HepG2 (cell line): ENCODE results near the gene RABGEF1. TPM values are rescaled to one million over a fixed set of nuclear protein-coding genes. Genes with fewer than 3 reads are reported as not detected.
"Not testable (repeated sequence)": the region's sequence is repeated elsewhere in the genome, so short reads cannot be mapped to it uniquely, and the experiment has no call there.

Experiments used
- ARID5B ChIP-seq: IDR thresholded peaks from 2 replicates; pipeline ENCODE4 v1.4.0; 2020; ENCODE audit warnings: mild to moderate bottlenecking, missing genetic modification reagents
- FOXA1 ChIP-seq, 2 experiments: fragments of 450-650 bp in 1 of 2; sonication (generic) in 1 of 2; formaldehyde crosslinking in 1 of 2; IDR thresholded peaks; 2 replicates each; pipeline versions ENCODE4 v1.4.0 to v1.6.1; 2016 to 2020; ENCODE audit warnings: missing genetic modification reagents in 1 of 2
- FOXJ3 ChIP-seq: sonication (generic); formaldehyde crosslinking; IDR thresholded peaks from 2 replicates; pipeline ENCODE4 v1.4.0; 2020; ENCODE audit warnings: missing genetic modification reagents, mild to moderate bottlenecking, borderline replicate concordance
- FOXP4 ChIP-seq: sonication (generic); formaldehyde crosslinking; IDR thresholded peaks from 2 replicates; pipeline ENCODE4 v1.4.0; 2020; ENCODE audit warnings: missing genetic modification reagents
- ISL2 ChIP-seq: sonication (generic); formaldehyde crosslinking; IDR thresholded peaks from 2 replicates; pipeline ENCODE4 v1.5.0; 2020; ENCODE audit warnings: missing genetic modification reagents
- KDM6A ChIP-seq: IDR thresholded peaks from 2 replicates; pipeline ENCODE4 v1.6.1; 2016; ENCODE audit warnings: low read depth
- MED1 ChIP-seq: sonication (generic); formaldehyde crosslinking; IDR thresholded peaks from 2 replicates; pipeline ENCODE4 v1.4.0; 2020; ENCODE audit warnings: missing genetic modification reagents
- NCOA2 ChIP-seq: sonication (generic); formaldehyde crosslinking; IDR thresholded peaks from 2 replicates; pipeline ENCODE4 v1.8.0; 2022; ENCODE audit warnings: inconsistent platforms
- NR2C2 ChIP-seq: sonication (generic); formaldehyde crosslinking; IDR thresholded peaks from 2 replicates; pipeline ENCODE4 v1.4.0; 2020; ENCODE audit warnings: missing genetic modification reagents, mild to moderate bottlenecking, moderate library complexity, borderline replicate concordance
- NR2F2 ChIP-seq: IDR thresholded peaks from 2 replicates; pipeline ENCODE4 v1.6.1; 2012; ENCODE audit warnings: low read depth, inconsistent platforms, borderline replicate concordance
- PAXIP1 ChIP-seq: sonication (generic); formaldehyde crosslinking; conservative IDR thresholded peaks from 2 replicates; pipeline ENCODE4 v1.4.0; 2020; ENCODE audit warnings: mild to moderate bottlenecking, missing genetic modification reagents, moderate library complexity
- RARA ChIP-seq: IDR thresholded peaks from 2 replicates; pipeline ENCODE4 v1.6.1; 2016; ENCODE audit warnings: missing genetic modification reagents, missing compliant biosample characterization
- SALL1 ChIP-seq: sonication (generic); formaldehyde crosslinking; IDR thresholded peaks from 2 replicates; pipeline ENCODE4 v1.8.0; 2022; ENCODE audit warnings: mild to moderate bottlenecking, missing genetic modification reagents
- SAP130 ChIP-seq: IDR thresholded peaks from 2 replicates; pipeline ENCODE4 v1.6.1; 2016; ENCODE audit warnings: low read depth
- SOX13 ChIP-seq, 3 experiments: fragments of 450-650 bp in 1 of 3; sonication (generic) in 1 of 3; formaldehyde crosslinking in 1 of 3; IDR thresholded peaks in 2 of 3; conservative IDR thresholded peaks in 1 of 3; 2 replicates each; pipeline versions ENCODE4 v1.5.0 to v1.6.1; 2016 to 2020; ENCODE audit warnings: antibody characterized with exemption in 1 of 3, mild to moderate bottlenecking in 1 of 3, missing compliant biosample characterization in 1 of 3, missing genetic modification reagents in 1 of 3, moderate library complexity in 1 of 3
- SOX6 ChIP-seq, 2 experiments: fragments of 450-650 bp in 1 of 2; sonication (generic) in 1 of 2; formaldehyde crosslinking in 1 of 2; IDR thresholded peaks; 2 replicates each; pipeline versions ENCODE4 v1.4.0 to v1.6.1; 2017 to 2020; ENCODE audit warnings: antibody characterized with exemption in 1 of 2, mild to moderate bottlenecking in 1 of 2, missing genetic modification reagents in 1 of 2
- ZNF652 ChIP-seq: IDR thresholded peaks from 2 replicates; pipeline ENCODE4 v1.6.1; 2016; ENCODE audit warnings: low read depth, borderline replicate concordance
- polyA plus RNA-seq, 8 experiments: library from polyadenylated mRNA; depleted of rRNA in 3 of 8; stranded (reverse) in 7 of 8; unstranded in 1 of 8; fragments of >200 nt; fragmentation: Illumina TruSeq in 4 of 8; extraction: Trizol in 4 of 8; gene quantifications; 2 replicates each; pipeline versions ENCODE4 v1.2.1 to v1.2.3, GENCODE V29; 2011 to 2016; ENCODE audit warnings: low read depth in 4 of 8, missing spikeins in 1 of 8, mixed read lengths in 1 of 8; ENCODE audit not compliant: insufficient read depth in 1 of 8
- total RNA-seq, 5 experiments: library from RNA; depleted of rRNA; stranded (reverse); fragments of >200 nt; fragmentation: Illumina TruSeq; extraction: Trizol; gene quantifications; 2 replicates each; pipeline ENCODE4 v1.2.3, GENCODE V29; 2016; ENCODE audit warnings: low read depth in 1 of 5

Gene RABGEF1
- total and polyA plus RNA-seq, 2 of the 13 experiments (the other 11 are each of a cell fraction or from before 2014, with no cell fraction given), result 22.7 to 35.3 TPM

GRCh38 chr7:66783887-66784595 is 43.5 kb downstream of the RABGEF1 start (continued):
- not testable (repeated sequence) for TF ChIP-seq SOX13, SOX6, FOXA1 (IDR thresholded peaks at IDR 0.05)
- TF ChIP-seq SOX13 (CRISPR knock-in tag; conservative IDR thresholded peaks at IDR 0.05 in 1 of 2, IDR thresholded peaks at IDR 0.05 in 1 of 2), result peak in 1 of 2 experiments; percentile 90; a peak in 2 of 4 replicates
- peak; percentile 74; the same call in 1 of the 2 replicates for TF ChIP-seq ISL2
- TF ChIP-seq MED1 (CRISPR knock-in tag), result peak; percentile 55
- TF ChIP-seq NCOA2 (CRISPR knock-in tag), result peak; percentile 59
- peak; percentile 45; the same call in 1 of the 2 replicates for TF ChIP-seq ZNF652 (CRISPR knock-in tag)
- peak; percentile 81 for TF ChIP-seq SOX6 (CRISPR knock-in tag; IDR thresholded peaks at IDR 0.05)
- TF ChIP-seq ARID5B, result peak; percentile 85
- TF ChIP-seq NR2C2, result 0 out of 2 replicates have a peak, but pooled peaks have one; percentile 10
- peak; percentile 66; the same call in 1 of the 2 replicates for TF ChIP-seq SAP130 (CRISPR knock-in tag)
- peak; percentile 37; the same call in 1 of the 2 replicates for TF ChIP-seq RARA (CRISPR knock-in tag)
- peak; percentile 26; the same call in 1 of the 2 replicates for TF ChIP-seq SALL1 (CRISPR knock-in tag)
- peak; percentile 86 for TF ChIP-seq FOXP4 (CRISPR knock-in tag)
- peak; percentile 62 for TF ChIP-seq NR2F2
- peak; percentile 58 for TF ChIP-seq FOXA1 (CRISPR knock-in tag; IDR thresholded peaks at IDR 0.05)
- 0 out of 2 replicates have a peak, but pooled peaks have one; percentile 60 for TF ChIP-seq KDM6A
- peak; percentile 74; the same call in 1 of the 2 replicates for TF ChIP-seq FOXJ3 (CRISPR knock-in tag)
- TF ChIP-seq PAXIP1, result peak; percentile 66
